Gastroesophageal sphincter (tissue), 4 donors: Measurements from ENCODE around the gene HTR4. TPM values are rescaled to one million over a fixed set of nuclear protein-coding genes. Genes with fewer than 3 reads are reported as not detected.

ENCODE experiments used
- ATAC-seq: fragments of 150-250 bp; one replicate; pipeline ENCODE4 v1.9.1; 2016; ENCODE audit warnings: mild to moderate bottlenecking, moderate library complexity
- H3K27ac ChIP-seq, 4 donors: fragments of 200-600 bp; sonication (generic) in 3 of 4; 1 replicate in 3 of 4; 2 replicates in 1 of 4; pipeline ENCODE4 v1.5.1; 2016 to 2019
- H3K27me3 ChIP-seq: fragments of 200-600 bp; sonication (generic); one replicate; pipeline ENCODE4 v1.5.1; 2019
- H3K36me3 ChIP-seq, 2 donors: fragments of 200-600 bp; sonication (generic); one replicate each; pipeline ENCODE4 v1.5.1; 2019; ENCODE audit warnings: control low read depth in 1 of 2
- H3K4me1 ChIP-seq, 3 donors: fragments of 200-600 bp; sonication (generic); 1 replicate in 2 of 3; 2 replicates in 1 of 3; pipeline ENCODE4 v1.5.1; 2016 to 2019; ENCODE audit warnings: control low read depth in 2 of 3
- H3K4me3 ChIP-seq, 2 donors: fragments of 200-600 bp; sonication (generic); one replicate each; pipeline ENCODE4 v1.5.1; 2019; ENCODE audit warnings: mild to moderate bottlenecking in 1 of 2, moderate library complexity in 1 of 2
- H3K9me3 ChIP-seq, 3 donors: fragments of 200-600 bp; sonication (generic); one replicate each; pipeline ENCODE4 v1.5.1; 2017 to 2019; ENCODE audit warnings: control low read depth in 2 of 3
- CTCF ChIP-seq, 4 experiments: fragments of 200-600 bp in 2 of 4; fragments of 450-650 bp in 2 of 4; sonication (generic) in 1 of 4; IDR thresholded peaks; one replicate each; pipeline ENCODE4 v1.5.1; 2017 to 2019; ENCODE audit warnings: antibody characterized with exemption in 4 of 4, mild to moderate bottlenecking in 2 of 4, moderate library complexity in 2 of 4
- EP300 ChIP-seq: sonication (generic); formaldehyde crosslinking; IDR thresholded peaks from one replicate; pipeline ENCODE4 v1.6.1; 2017; ENCODE audit warnings: antibody characterized with exemption, mild to moderate bottlenecking
- POLR2A ChIP-seq, 2 donors: fragments of 450-650 bp; IDR thresholded peaks; one replicate each; pipeline ENCODE4 v1.6.1; 2017; ENCODE audit warnings: antibody characterized with exemption in 2 of 2, mild to moderate bottlenecking in 2 of 2, moderate library complexity in 1 of 2
- POLR2AphosphoS5 ChIP-seq: sonication (generic); formaldehyde crosslinking; IDR thresholded peaks from one replicate; pipeline ENCODE4 v1.6.1; 2017; ENCODE audit warnings: antibody characterized with exemption
- WGBS, 2 donors: methylation state at CpG; one replicate each; pipeline ENCODE4 v1.1.5; 2018; ENCODE audit warnings: low coverage in 1 of 2; 5-methylcytosine and 5-hydroxymethylcytosine counted together
- total RNA-seq, 4 donors: library from RNA; depleted of rRNA; stranded (reverse); fragments of >200 nt; gene quantifications; one replicate each; pipeline ENCODE4 v1.1.0, GENCODE V29; 2016

Gene HTR4
- total RNA-seq, 4 donors from 2014 or later, result 0.27 to 1.0 TPM; not detected in 2

- TF ChIP-seq CTCF (IDR thresholded peaks at IDR 0.05) (no peak), EP300 (no peak), POLR2A (IDR thresholded peaks at IDR 0.05) (no peak), POLR2AphosphoS5 (no peak)
- Histone ChIP-seq H3K4me3 (no peak overlapping the region), H3K36me3 (no peaks in the 10 kb centered on the region), H3K27me3 (no peaks in the 10 kb centered on the region), H3K9me3 (no peaks in the 10 kb centered on the region), H3K4me1 (peaks cover 0 to 2% (median 0%) of the 10 kb centered on the region in 3 donors), H3K27ac (no peak overlapping the region)
- no peak for ATAC-seq
- WGBS, 2 donors, result 19 to 55% methylated on average over 1 of the region's 1 CpG
These were observed 194.7 kb downstream of the HTR4 start for GRCh38 chr5:148459669-148460068.

- WGBS, 2 donors, result 72 to 73% methylated on average over 2 to 3 of the region's 3 CpGs
- no peak for ATAC-seq
- Histone ChIP-seq H3K4me3 (no peak overlapping the region), H3K36me3 (no peaks in the 10 kb centered on the region), H3K27me3 (no peaks in the 10 kb centered on the region), H3K27ac (no peak overlapping the region), H3K4me1 (no peaks in the 10 kb centered on the region), H3K9me3 (no peaks in the 10 kb centered on the region)
- no peak for TF ChIP-seq POLR2AphosphoS5
- TF ChIP-seq EP300, result no peak
- no peak for TF ChIP-seq POLR2A (IDR thresholded peaks at IDR 0.05)
- TF ChIP-seq CTCF (IDR thresholded peaks at IDR 0.05), result no peak
These were observed 196.1 kb downstream of the HTR4 start for GRCh38 chr5:148458036-148458888.

- no peaks in the 10 kb centered on the region for H3K36me3 ChIP-seq
- no peaks in the 10 kb centered on the region for H3K27me3 ChIP-seq
- ATAC-seq, result no peak
- H3K4me3 ChIP-seq, result no peak overlapping the region
- no peak for TF ChIP-seq CTCF (IDR thresholded peaks at IDR 0.05)
- no peak for TF ChIP-seq POLR2AphosphoS5
- TF ChIP-seq EP300, result no peak
- TF ChIP-seq POLR2A (IDR thresholded peaks at IDR 0.05), result no peak
- H3K9me3 ChIP-seq, result no peaks in the 10 kb centered on the region
- H3K4me1 ChIP-seq, result no peaks in the 10 kb centered on the region
- WGBS, 2 donors, result 49 to 74% methylated on average over 5 of the region's 5 CpGs
- H3K27ac ChIP-seq, result no peak overlapping the region
These were observed 197.1 kb downstream of the HTR4 start for GRCh38 chr5:148457183-148457620.

- Histone ChIP-seq H3K4me1 (no peaks in the 10 kb centered on the region), H3K4me3 (no peak overlapping the region), H3K27me3 (no peaks in the 10 kb centered on the region), H3K9me3 (no peaks in the 10 kb centered on the region), H3K36me3 (no peaks in the 10 kb centered on the region), H3K27ac (no peak overlapping the region)
- ATAC-seq, result no peak
- WGBS, 2 donors, result 67 to 70% methylated on average over 6 of the region's 6 CpGs
- TF ChIP-seq EP300, result no peak
These were observed 199.1 kb downstream of the HTR4 start for GRCh38 chr5:148455185-148455584.

- Histone ChIP-seq H3K9me3 (no peaks in the 10 kb centered on the region), H3K36me3 (no peaks in the 10 kb centered on the region), H3K27ac (no peak overlapping the region), H3K4me1 (no peaks in the 10 kb centered on the region), H3K27me3 (no peaks in the 10 kb centered on the region), H3K4me3 (no peak overlapping the region)
- TF ChIP-seq CTCF (IDR thresholded peaks at IDR 0.05), result no peak
- no peak for TF ChIP-seq POLR2AphosphoS5
- no peak for TF ChIP-seq POLR2A (IDR thresholded peaks at IDR 0.05)
- no peak for TF ChIP-seq EP300
- no peak for ATAC-seq
- WGBS, 2 donors, result 75 to 92% methylated on average over 2 of the region's 5 CpGs
These were observed 199.8 kb downstream of the HTR4 start for GRCh38 chr5:148454576-148454975.
